22Rv1 (cell line): ENCODE measurements around the gene NAA40.

Source experiments
- H3K27ac ChIP-seq: fragments of 450-650 bp; 2 replicates; pipeline ENCODE4 v1.5.1; 2017
- ZFX ChIP-seq: fragments of 450-650 bp; IDR thresholded peaks from 2 replicates; pipeline ENCODE4 v1.6.1; 2017; ENCODE audit warnings: antibody characterized with exemption, borderline replicate concordance
- TF ChIP-seq, protein P1 (sequence below): fragments of 450-650 bp; IDR thresholded peaks from 2 replicates; pipeline ENCODE4 v1.5.1; 2017; ENCODE audit warnings: mild to moderate bottlenecking

Gene NAA40

GRCh38 chr11:63907063-63907462 is 31.7 kb upstream of the NAA40 start:
- TF ChIP-seq, protein P1, sequence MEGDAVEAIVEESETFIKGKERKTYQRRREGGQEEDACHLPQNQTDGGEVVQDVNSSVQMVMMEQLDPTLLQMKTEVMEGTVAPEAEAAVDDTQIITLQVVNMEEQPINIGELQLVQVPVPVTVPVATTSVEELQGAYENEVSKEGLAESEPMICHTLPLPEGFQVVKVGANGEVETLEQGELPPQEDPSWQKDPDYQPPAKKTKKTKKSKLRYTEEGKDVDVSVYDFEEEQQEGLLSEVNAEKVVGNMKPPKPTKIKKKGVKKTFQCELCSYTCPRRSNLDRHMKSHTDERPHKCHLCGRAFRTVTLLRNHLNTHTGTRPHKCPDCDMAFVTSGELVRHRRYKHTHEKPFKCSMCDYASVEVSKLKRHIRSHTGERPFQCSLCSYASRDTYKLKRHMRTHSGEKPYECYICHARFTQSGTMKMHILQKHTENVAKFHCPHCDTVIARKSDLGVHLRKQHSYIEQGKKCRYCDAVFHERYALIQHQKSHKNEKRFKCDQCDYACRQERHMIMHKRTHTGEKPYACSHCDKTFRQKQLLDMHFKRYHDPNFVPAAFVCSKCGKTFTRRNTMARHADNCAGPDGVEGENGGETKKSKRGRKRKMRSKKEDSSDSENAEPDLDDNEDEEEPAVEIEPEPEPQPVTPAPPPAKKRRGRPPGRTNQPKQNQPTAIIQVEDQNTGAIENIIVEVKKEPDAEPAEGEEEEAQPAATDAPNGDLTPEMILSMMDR = no peak
- TF ChIP-seq ZFX = no peak
- H3K27ac ChIP-seq = no peak overlapping the region

- H3K27ac ChIP-seq = no peak overlapping the region
- no peak for TF ChIP-seq ZFX
- TF ChIP-seq, protein P1 = no peak
Measured at GRCh38 chr11:63907808-63908530, 30.8 kb upstream of the NAA40 start.

GRCh38 chr11:63908631-63909401 is 30.0 kb upstream of the NAA40 start:
- no peak overlapping the region for H3K27ac ChIP-seq
- no peak for TF ChIP-seq ZFX
- TF ChIP-seq, protein P1 = no peak

- no peak overlapping the region for H3K27ac ChIP-seq
- TF ChIP-seq, protein P1 = no peak
- no peak for TF ChIP-seq ZFX
Measured at GRCh38 chr11:63909591-63910506, 29.0 kb upstream of the NAA40 start.

DNA sequence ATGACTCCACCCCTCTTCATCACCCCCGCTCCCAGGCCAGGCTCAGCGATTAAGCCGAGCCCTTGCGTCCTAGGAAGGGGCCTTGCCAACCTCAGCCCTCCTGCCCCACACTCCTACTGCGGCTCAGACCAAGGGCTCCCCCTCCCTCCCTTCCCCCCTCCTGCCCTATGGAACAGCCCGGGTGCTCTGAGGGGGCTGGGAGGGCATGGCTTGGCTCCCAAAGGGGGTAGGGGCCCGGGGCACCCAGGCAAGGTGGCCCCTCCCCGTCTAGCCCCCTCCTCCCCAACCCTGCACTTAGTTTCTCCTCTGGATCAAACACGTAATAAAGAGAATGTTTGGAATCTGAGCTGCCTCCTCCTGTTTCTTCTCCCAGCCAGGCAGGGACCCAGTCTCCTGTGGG is 28.1 kb upstream of the NAA40 start:
- H3K27ac ChIP-seq = 0 out of 2 replicates have a peak overlapping the region, but pooled peaks have one; percentile 29
- TF ChIP-seq ZFX = no peak
- TF ChIP-seq, protein P1 = no peak

DNA sequence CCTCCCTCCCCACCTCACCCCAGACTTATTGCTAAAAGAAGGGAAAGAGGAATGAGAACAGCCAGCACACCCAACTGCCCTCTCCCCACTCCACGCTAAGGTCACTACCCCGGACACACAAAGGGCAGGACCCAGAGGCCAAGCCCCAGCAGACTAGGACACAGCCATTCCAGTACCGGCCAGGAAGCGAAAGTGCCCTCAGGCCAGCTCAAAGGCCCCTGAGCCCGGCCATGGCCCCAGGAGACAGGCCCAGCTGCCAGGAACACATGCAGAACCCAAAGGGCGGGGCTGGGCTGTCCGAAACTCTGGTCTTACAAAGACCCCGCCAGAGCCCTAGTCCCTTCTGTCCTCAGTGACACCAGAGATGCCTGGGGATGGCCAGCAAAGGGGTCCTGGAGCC is 27.4 kb upstream of the NAA40 start:
- no peak overlapping the region for H3K27ac ChIP-seq
- TF ChIP-seq ZFX = no peak
- TF ChIP-seq, protein P1 = no peak
